HCT116 (cell line): ENCODE data around the gene DYNC1I1. TPM values are rescaled to one million over a fixed set of nuclear protein-coding genes. Genes with fewer than 3 reads are reported as not detected.

Experiments used
- ATAC-seq: fragments of 200-7000 bp; cut with Tn5 transposase; 2 replicates; pipeline ENCODE4 v1.9.1; 2020; ENCODE audit warnings: mild to moderate bottlenecking, moderate library complexity
- BruUV-seq: library from RNA; stranded (reverse); fragments of 400-500 nt; replicated peaks from 2 replicates; lab custom pipeline; 2021; lab: Mats Ljungman, UMichigan
- CTCF ChIA-PET: fragments of 300-600 bp; sonication (Branson Sonifier 250); formaldehyde crosslinking; loops from one replicate; lab custom pipeline; 2021; ENCODE audit warnings: antibody characterized with exemption; lab: Charles Lee
- POLR2A ChIA-PET: fragments of 300-600, 350-600 bp; sonication (Branson Sonifier 250); formaldehyde crosslinking; loops from one replicate; lab custom pipeline; 2021; ENCODE audit warnings: antibody characterized with exemption; lab: Charles Lee
- RAD21 ChIA-PET, 2 experiments: fragments of 300-600 bp; sonication (Branson Sonifier 250); formaldehyde crosslinking; loops; one replicate each; lab custom pipeline; 2023; ENCODE audit warnings: low total read pairs in 2 of 2; ENCODE audit not compliant: uncharacterized antibody in 2 of 2, unreplicated experiment in 2 of 2, low non-redundant PET in 1 of 2; lab: Charles Lee
- DNase-seq: peaks from one replicate; pipeline ENCODE4 v3.0.0-alpha.2; 2010; ENCODE audit warnings: low read depth, low spot score
- H2AFZ ChIP-seq: fragments of 200-600 bp; shearing (Covaris generic), sonication (generic); 2 replicates; pipeline ENCODE4 v1.6.1; 2017; ENCODE audit warnings: low read depth, mixed run types, mixed read lengths, antibody characterized with exemption, low read length; ENCODE audit not compliant: poor library complexity, severe bottlenecking
- H3K27ac ChIP-seq: 2 replicates; pipeline ENCODE4 v1.5.1; 2012; ENCODE audit warnings: low read depth, low read length
- H3K27me3 ChIP-seq: fragments of 200-600 bp; sonication (generic); 2 replicates; pipeline ENCODE4 v1.6.1; 2016; ENCODE audit warnings: mixed run types, low read length, mixed read lengths; ENCODE audit not compliant: insufficient read depth
- H3K36me3 ChIP-seq, 2 experiments: fragments of 200-500 bp in 1 of 2; fragments of 200-600 bp in 1 of 2; sonication (Bioruptor generic) in 1 of 2; sonication (generic) in 1 of 2; 2 replicates each; pipeline versions ENCODE4 v1.5.1 to v1.6.1; 2014 to 2016; ENCODE audit warnings: low read length in 2 of 2, inconsistent platforms in 1 of 2, mixed read lengths in 1 of 2, mixed run types in 1 of 2; ENCODE audit not compliant: insufficient read depth in 2 of 2, control insufficient read depth in 1 of 2
- H3K4me1 ChIP-seq, 2 experiments: fragments of 200-600 bp in 1 of 2; sonication (generic) in 1 of 2; 2 replicates each; pipeline versions ENCODE4 v1.5.1 to v1.6.1; 2012 to 2017; ENCODE audit warnings: low read length in 2 of 2, inconsistent platforms in 1 of 2, mild to moderate bottlenecking in 1 of 2, mixed read lengths in 1 of 2, mixed run types in 1 of 2, moderate library complexity in 1 of 2; ENCODE audit not compliant: insufficient read depth in 2 of 2, control insufficient read depth in 1 of 2
- H3K4me2 ChIP-seq: fragments of 200-600 bp; sonication (generic); 2 replicates; pipeline ENCODE4 v1.6.1; 2017; ENCODE audit warnings: mixed run types, low read length, mixed read lengths
- H3K4me3 ChIP-seq, 2 experiments: fragments of 200-600 bp in 1 of 2; sonication (generic) in 1 of 2; replicated peaks in 1 of 2; 2 replicates each; pipeline ENCODE4 v1.5.1; 2011 to 2016; ENCODE audit warnings: low read length in 2 of 2, control low read depth in 1 of 2, low read depth in 1 of 2, mild to moderate bottlenecking in 1 of 2, mixed read lengths in 1 of 2, mixed run types in 1 of 2
- H3K79me2 ChIP-seq: fragments of 200-600 bp; sonication (generic); 2 replicates; pipeline ENCODE4 v1.6.1; 2017; ENCODE audit warnings: mild to moderate bottlenecking, mixed run types, low read length, moderate library complexity, mixed read lengths; ENCODE audit not compliant: insufficient read depth
- H3K9ac ChIP-seq: fragments of 200-600 bp; sonication (generic); 2 replicates; pipeline ENCODE4 v1.6.1; 2016; ENCODE audit warnings: low read length, mixed read lengths
- H3K9me2 ChIP-seq: fragments of 200-600 bp; sonication (generic), shearing (Covaris generic); 2 replicates; pipeline ENCODE4 v1.6.1; 2017; ENCODE audit warnings: mixed run types, mild to moderate bottlenecking, moderate library complexity; ENCODE audit not compliant: insufficient read depth
- H3K9me3 ChIP-seq, 2 experiments: fragments of 200-500 bp in 1 of 2; fragments of 200-600 bp in 1 of 2; sonication (Bioruptor generic) in 1 of 2; sonication (generic) in 1 of 2; 2 replicates each; pipeline ENCODE4 v1.6.1; 2014 to 2017; ENCODE audit warnings: low read length in 2 of 2, mixed read lengths in 2 of 2, inconsistent platforms in 1 of 2, low read depth in 1 of 2, mild to moderate bottlenecking in 1 of 2, mixed run types in 1 of 2, moderate library complexity in 1 of 2; ENCODE audit not compliant: control insufficient read depth in 1 of 2, insufficient read depth in 1 of 2
- H4K20me1 ChIP-seq: fragments of 200-600 bp; sonication (generic), shearing (Covaris generic); 2 replicates; pipeline ENCODE4 v1.6.1; 2017; ENCODE audit warnings: mixed run types, mild to moderate bottlenecking, moderate library complexity; ENCODE audit not compliant: insufficient read depth
- EGR1 ChIP-seq: IDR thresholded peaks from 2 replicates; pipeline ENCODE4 v1.6.1; 2012; ENCODE audit warnings: low read depth
- ELF1 ChIP-seq: IDR thresholded peaks from 2 replicates; pipeline ENCODE4 v1.6.1; 2012; ENCODE audit warnings: low read depth, borderline replicate concordance
- JUND ChIP-seq: IDR thresholded peaks from 2 replicates; pipeline ENCODE4 v1.6.1; 2012
- POLR2A ChIP-seq: IDR thresholded peaks from 2 replicates; pipeline ENCODE4 v1.7.0; 2011; ENCODE audit warnings: borderline replicate concordance; ENCODE audit not compliant: insufficient read depth, insufficient read length; ENCODE audit errors: extremely low read depth
- SIN3A ChIP-seq: IDR thresholded peaks from 2 replicates; pipeline ENCODE4 v1.6.1; 2012; ENCODE audit warnings: low read depth
- SP1 ChIP-seq: IDR thresholded peaks from 2 replicates; pipeline ENCODE4 v1.6.1; 2012; ENCODE audit warnings: low read depth
- TCF7L2 ChIP-seq: IDR thresholded peaks from 2 replicates; pipeline ENCODE4 v1.7.0; 2011; ENCODE audit warnings: borderline replicate concordance, inconsistent platforms; ENCODE audit not compliant: insufficient read depth, insufficient read length; ENCODE audit errors: extremely low read depth
- ZFX ChIP-seq: fragments of 450-650 bp; IDR thresholded peaks from 2 replicates; pipeline ENCODE4 v1.6.1; 2017
- ZNF274 ChIP-seq: fragments of 200-500 bp; sonication (Bioruptor generic); IDR thresholded peaks from 2 replicates; pipeline ENCODE4 v1.6.1; 2014; ENCODE audit warnings: mild to moderate bottlenecking, low read depth, low read length, inconsistent platforms
- intact Hi-C: fragments of 100-400 bp; cut with micrococcal nuclease; formaldehyde crosslinking; loops from 2 replicates; pipeline ENCODE4 v1.10.0; 2022
- total RNA-seq: library from RNA; stranded (reverse); gene quantifications from one replicate; pipeline ENCODE4 v1.2.1, GENCODE V29; 2021; ENCODE audit not compliant: unreplicated experiment
- TF ChIP-seq, protein P1 (sequence below): IDR thresholded peaks from 2 replicates; pipeline ENCODE4 v1.6.1; 2012; ENCODE audit warnings: low read depth
- TF ChIP-seq, protein P2 (sequence below), 3 experiments: fragments of 200-600 bp in 1 of 3; sonication (generic) in 1 of 3; IDR thresholded peaks in 2 of 3; conservative IDR thresholded peaks in 1 of 3; 2 replicates each; pipeline ENCODE4 v1.5.1; 2012 to 2017; ENCODE audit warnings: low read depth in 2 of 3, low read length in 2 of 3, antibody characterized with exemption in 1 of 3, borderline replicate concordance in 1 of 3, control low read depth in 1 of 3, mild to moderate bottlenecking in 1 of 3, mixed read lengths in 1 of 3, mixed run types in 1 of 3, moderate library complexity in 1 of 3; ENCODE audit not compliant: insufficient read depth in 1 of 3
- TF ChIP-seq, protein P3 (sequence below): IDR thresholded peaks from 2 replicates; pipeline ENCODE4 v1.6.1; 2011; ENCODE audit warnings: mild to moderate bottlenecking, low read length, moderate library complexity; ENCODE audit not compliant: insufficient replicate concordance; ENCODE audit errors: extremely low read depth
- TF ChIP-seq, protein P4 (sequence below): IDR thresholded peaks from 2 replicates; pipeline ENCODE4 v1.6.1; 2012

The DYNC1I1 gene
- total RNA-seq, 1 experiment from 2014 or later, result not detected

DNA sequence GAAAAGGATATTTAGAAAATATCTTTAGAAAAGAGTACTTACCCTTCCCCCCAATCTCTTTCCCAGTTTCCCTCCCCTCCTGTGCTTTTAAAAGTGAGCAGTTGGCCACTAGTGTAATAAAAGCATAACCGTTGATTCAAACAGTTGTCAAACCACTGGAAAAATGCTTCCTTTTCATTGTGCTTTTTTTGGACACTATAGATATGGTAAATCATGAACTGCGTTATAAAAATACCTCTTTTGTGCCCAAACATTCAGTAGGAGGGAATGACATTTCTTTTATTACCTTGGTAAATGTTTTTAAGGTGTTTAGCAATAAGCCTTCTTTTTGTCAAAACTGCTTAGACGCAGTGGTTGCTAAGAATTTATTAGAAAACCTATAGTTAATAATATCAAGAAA, 317.2 kb downstream of the DYNC1I1 start:
- H4K20me1 ChIP-seq, result no peaks in the 10 kb centered on the region
- H3K9ac ChIP-seq, result no peak overlapping the region
- peaks cover 45% of the 10 kb centered on the region for H3K27me3 ChIP-seq
- H2AFZ ChIP-seq, result no peak overlapping the region
- ChIA-PET RAD21 (no interaction called here), CTCF (no interaction called here), POLR2A (no interaction called here)
- intact Hi-C loops, result no loop called here
- TF ChIP-seq, protein P1, sequence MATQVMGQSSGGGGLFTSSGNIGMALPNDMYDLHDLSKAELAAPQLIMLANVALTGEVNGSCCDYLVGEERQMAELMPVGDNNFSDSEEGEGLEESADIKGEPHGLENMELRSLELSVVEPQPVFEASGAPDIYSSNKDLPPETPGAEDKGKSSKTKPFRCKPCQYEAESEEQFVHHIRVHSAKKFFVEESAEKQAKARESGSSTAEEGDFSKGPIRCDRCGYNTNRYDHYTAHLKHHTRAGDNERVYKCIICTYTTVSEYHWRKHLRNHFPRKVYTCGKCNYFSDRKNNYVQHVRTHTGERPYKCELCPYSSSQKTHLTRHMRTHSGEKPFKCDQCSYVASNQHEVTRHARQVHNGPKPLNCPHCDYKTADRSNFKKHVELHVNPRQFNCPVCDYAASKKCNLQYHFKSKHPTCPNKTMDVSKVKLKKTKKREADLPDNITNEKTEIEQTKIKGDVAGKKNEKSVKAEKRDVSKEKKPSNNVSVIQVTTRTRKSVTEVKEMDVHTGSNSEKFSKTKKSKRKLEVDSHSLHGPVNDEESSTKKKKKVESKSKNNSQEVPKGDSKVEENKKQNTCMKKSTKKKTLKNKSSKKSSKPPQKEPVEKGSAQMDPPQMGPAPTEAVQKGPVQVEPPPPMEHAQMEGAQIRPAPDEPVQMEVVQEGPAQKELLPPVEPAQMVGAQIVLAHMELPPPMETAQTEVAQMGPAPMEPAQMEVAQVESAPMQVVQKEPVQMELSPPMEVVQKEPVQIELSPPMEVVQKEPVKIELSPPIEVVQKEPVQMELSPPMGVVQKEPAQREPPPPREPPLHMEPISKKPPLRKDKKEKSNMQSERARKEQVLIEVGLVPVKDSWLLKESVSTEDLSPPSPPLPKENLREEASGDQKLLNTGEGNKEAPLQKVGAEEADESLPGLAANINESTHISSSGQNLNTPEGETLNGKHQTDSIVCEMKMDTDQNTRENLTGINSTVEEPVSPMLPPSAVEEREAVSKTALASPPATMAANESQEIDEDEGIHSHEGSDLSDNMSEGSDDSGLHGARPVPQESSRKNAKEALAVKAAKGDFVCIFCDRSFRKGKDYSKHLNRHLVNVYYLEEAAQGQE, result no peak
- no peak for TF ChIP-seq ZFX
- TF ChIP-seq ELF1, result no peak
- no peak for TF ChIP-seq SP1
- TF ChIP-seq SIN3A, result no peak
- no peak for TF ChIP-seq POLR2A
- no peak for TF ChIP-seq EGR1
- TF ChIP-seq, protein P2, sequence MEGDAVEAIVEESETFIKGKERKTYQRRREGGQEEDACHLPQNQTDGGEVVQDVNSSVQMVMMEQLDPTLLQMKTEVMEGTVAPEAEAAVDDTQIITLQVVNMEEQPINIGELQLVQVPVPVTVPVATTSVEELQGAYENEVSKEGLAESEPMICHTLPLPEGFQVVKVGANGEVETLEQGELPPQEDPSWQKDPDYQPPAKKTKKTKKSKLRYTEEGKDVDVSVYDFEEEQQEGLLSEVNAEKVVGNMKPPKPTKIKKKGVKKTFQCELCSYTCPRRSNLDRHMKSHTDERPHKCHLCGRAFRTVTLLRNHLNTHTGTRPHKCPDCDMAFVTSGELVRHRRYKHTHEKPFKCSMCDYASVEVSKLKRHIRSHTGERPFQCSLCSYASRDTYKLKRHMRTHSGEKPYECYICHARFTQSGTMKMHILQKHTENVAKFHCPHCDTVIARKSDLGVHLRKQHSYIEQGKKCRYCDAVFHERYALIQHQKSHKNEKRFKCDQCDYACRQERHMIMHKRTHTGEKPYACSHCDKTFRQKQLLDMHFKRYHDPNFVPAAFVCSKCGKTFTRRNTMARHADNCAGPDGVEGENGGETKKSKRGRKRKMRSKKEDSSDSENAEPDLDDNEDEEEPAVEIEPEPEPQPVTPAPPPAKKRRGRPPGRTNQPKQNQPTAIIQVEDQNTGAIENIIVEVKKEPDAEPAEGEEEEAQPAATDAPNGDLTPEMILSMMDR (IDR thresholded peaks at IDR 0.05 in 2 of 3, conservative IDR thresholded peaks at IDR 0.05 in 1 of 3; ENCODE audit: borderline replicate concordance in 1 of 3, insufficient read depth in 1 of 3, low read depth in 2 of 3, low read length in 2 of 3), result no peak
- no peak for TF ChIP-seq JUND
- TF ChIP-seq TCF7L2, result no peak
- TF ChIP-seq, protein P3, sequence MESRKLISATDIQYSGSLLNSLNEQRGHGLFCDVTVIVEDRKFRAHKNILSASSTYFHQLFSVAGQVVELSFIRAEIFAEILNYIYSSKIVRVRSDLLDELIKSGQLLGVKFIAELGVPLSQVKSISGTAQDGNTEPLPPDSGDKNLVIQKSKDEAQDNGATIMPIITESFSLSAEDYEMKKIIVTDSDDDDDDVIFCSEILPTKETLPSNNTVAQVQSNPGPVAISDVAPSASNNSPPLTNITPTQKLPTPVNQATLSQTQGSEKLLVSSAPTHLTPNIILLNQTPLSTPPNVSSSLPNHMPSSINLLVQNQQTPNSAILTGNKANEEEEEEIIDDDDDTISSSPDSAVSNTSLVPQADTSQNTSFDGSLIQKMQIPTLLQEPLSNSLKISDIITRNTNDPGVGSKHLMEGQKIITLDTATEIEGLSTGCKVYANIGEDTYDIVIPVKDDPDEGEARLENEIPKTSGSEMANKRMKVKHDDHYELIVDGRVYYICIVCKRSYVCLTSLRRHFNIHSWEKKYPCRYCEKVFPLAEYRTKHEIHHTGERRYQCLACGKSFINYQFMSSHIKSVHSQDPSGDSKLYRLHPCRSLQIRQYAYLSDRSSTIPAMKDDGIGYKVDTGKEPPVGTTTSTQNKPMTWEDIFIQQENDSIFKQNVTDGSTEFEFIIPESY, result no peak
- TF ChIP-seq, protein P4, sequence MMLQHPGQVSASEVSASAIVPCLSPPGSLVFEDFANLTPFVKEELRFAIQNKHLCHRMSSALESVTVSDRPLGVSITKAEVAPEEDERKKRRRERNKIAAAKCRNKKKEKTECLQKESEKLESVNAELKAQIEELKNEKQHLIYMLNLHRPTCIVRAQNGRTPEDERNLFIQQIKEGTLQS, result no peak
- TF ChIP-seq ZNF274, result no peak
- H3K4me1 ChIP-seq, result 0 out of 4 replicates have a peak, but pooled peaks cover 0 to 3% of the 10 kb centered on the region in 2 experiments
- no peak for ATAC-seq
- DNase-seq, result no peak
- no TSS peak for BruUV-seq
- no peaks in the 10 kb centered on the region for H3K9me3 ChIP-seq
- H3K36me3 ChIP-seq, result no peaks in the 10 kb centered on the region
- no peak overlapping the region for H3K27ac ChIP-seq
- no peak overlapping the region for H3K4me3 ChIP-seq
- H3K79me2 ChIP-seq, result no peaks in the 10 kb centered on the region
- no peaks in the 10 kb centered on the region for H3K9me2 ChIP-seq
- no peak overlapping the region for H3K4me2 ChIP-seq
